H1 (cell line): ENCODE results near the gene APOC4. TPM values are rescaled to one million over a fixed set of nuclear protein-coding genes. Genes with fewer than 3 reads are reported as not detected.

ENCODE experiments used
- CTCF ChIA-PET: fragments of 300-600 bp; sonication (Branson Sonifier 250); formaldehyde crosslinking; loops from one replicate; lab custom pipeline; 2021; ENCODE audit not compliant: partially characterized antibody; lab: Charles Lee
- POLR2A ChIA-PET: fragments of 300-600 bp; sonication (Branson Sonifier 250); formaldehyde crosslinking; loops from one replicate; lab custom pipeline; 2021; ENCODE audit warnings: inconsistent platforms; ENCODE audit not compliant: partially characterized antibody; lab: Charles Lee
- DNase-seq, 2 experiments: peaks; one replicate each; pipeline versions ENCODE4 v3.0.0 to v3.0.0-alpha.2; 2010 to 2022; ENCODE audit warnings: low spot score in 2 of 2, low read depth in 1 of 2, mixed read lengths in 1 of 2
- FAIRE-seq: peaks from 2 replicates; lab custom pipeline; 2011; peaks lifted over from hg19 to GRCh38; lab: Jason Lieb, UNC
- H2AFZ ChIP-seq: 2 replicates; pipeline ENCODE4 v1.8.1; 2012; ENCODE audit warnings: low read length, inconsistent platforms
- H2AK5ac ChIP-seq: 2 replicates; pipeline ENCODE4 v1.6.1; 2013; ENCODE audit warnings: low read depth, low read length
- H2BK120ac ChIP-seq: replicated peaks from 2 replicates; pipeline ENCODE3; 2013; ENCODE audit warnings: low read depth, low read length, inconsistent platforms
- H2BK12ac ChIP-seq: 2 replicates; pipeline ENCODE4 v1.6.1; 2013; ENCODE audit warnings: low read depth, low read length
- H2BK15ac ChIP-seq: 2 replicates; pipeline ENCODE4 v1.6.1; 2013; ENCODE audit warnings: low read length
- H2BK20ac ChIP-seq: 2 replicates; pipeline ENCODE4 v1.6.1; 2013; ENCODE audit warnings: low read length
- H2BK5ac ChIP-seq: 2 replicates; pipeline ENCODE4 v1.6.1; 2013; ENCODE audit warnings: low read depth, low read length
- H3K14ac ChIP-seq: 2 replicates; pipeline ENCODE4 v1.6.1; 2013; ENCODE audit warnings: inconsistent platforms; ENCODE audit not compliant: insufficient read length
- H3K18ac ChIP-seq: 2 replicates; pipeline ENCODE4 v1.6.1; 2013; ENCODE audit warnings: low read length; ENCODE audit errors: extremely low read depth
- H3K23ac ChIP-seq: 2 replicates; pipeline ENCODE4 v1.6.1; 2013; ENCODE audit warnings: inconsistent platforms; ENCODE audit not compliant: insufficient read length
- H3K23me2 ChIP-seq: 2 replicates; pipeline ENCODE4 v1.6.1; 2013; ENCODE audit warnings: low read depth, low read length
- H3K27ac ChIP-seq: 2 replicates; pipeline ENCODE4 v1.6.1; 2011; ENCODE audit warnings: low read depth, low read length, inconsistent platforms
- H3K27me3 ChIP-seq, 4 experiments: replicated peaks in 1 of 4; 1 replicate in 1 of 4; 2 replicates in 3 of 4; pipeline versions ENCODE4 v1.6.1 to v1.8.1; 2011 to 2013; ENCODE audit warnings: low read length in 3 of 4, mild to moderate bottlenecking in 3 of 4, inconsistent platforms in 2 of 4, mixed read lengths in 2 of 4, moderate library complexity in 1 of 4; ENCODE audit not compliant: control insufficient read depth in 3 of 4, insufficient read depth in 3 of 4; ENCODE audit errors: extremely low read depth in 1 of 4
- H3K36me3 ChIP-seq, 4 experiments: 2 replicates each; pipeline versions ENCODE4 v1.6.1 to v1.8.1; 2011 to 2013; ENCODE audit warnings: mild to moderate bottlenecking in 4 of 4, low read length in 3 of 4, moderate library complexity in 2 of 4, control low read depth in 1 of 4, inconsistent platforms in 1 of 4; ENCODE audit not compliant: insufficient read depth in 4 of 4, control insufficient read depth in 2 of 4
- H3K4ac ChIP-seq: replicated peaks from 2 replicates; pipeline ENCODE3; 2013; ENCODE audit warnings: low read length, low read depth, mixed read lengths, inconsistent platforms; ENCODE audit not compliant: insufficient read length
- H3K4me1 ChIP-seq, 4 experiments: replicated peaks in 1 of 4; 1 replicate in 1 of 4; 2 replicates in 3 of 4; pipeline versions ENCODE4 v1.6.1 to v1.8.1; 2011 to 2013; ENCODE audit warnings: low read length in 3 of 4, inconsistent platforms in 2 of 4, mixed read lengths in 1 of 4; ENCODE audit not compliant: insufficient read depth in 4 of 4, control insufficient read depth in 3 of 4
- H3K4me2 ChIP-seq, 2 experiments: 2 replicates each; pipeline versions ENCODE4 v1.6.1 to v1.8.1; 2011 to 2013; ENCODE audit warnings: low read depth in 2 of 2, low read length in 2 of 2, control low read depth in 1 of 2, inconsistent platforms in 1 of 2, mild to moderate bottlenecking in 1 of 2; ENCODE audit not compliant: insufficient read depth in 1 of 2
- H3K4me3 ChIP-seq, 4 experiments: fragments of 200-600, 300-600 bp in 1 of 4; sonication (generic), shearing (Covaris generic), sonication (Bioruptor Twin) in 1 of 4; 2 replicates each; pipeline versions ENCODE4 v1.5.1 to v1.8.1; 2011 to 2016; ENCODE audit warnings: low read length in 4 of 4, low read depth in 3 of 4, control low read depth in 2 of 4, inconsistent platforms in 2 of 4, mild to moderate bottlenecking in 2 of 4, mixed read lengths in 1 of 4, moderate library complexity in 1 of 4; ENCODE audit not compliant: insufficient read depth in 2 of 4; ENCODE audit errors: extremely low read depth in 1 of 4
- H3K56ac ChIP-seq: replicated peaks from 2 replicates; pipeline ENCODE3; 2013; ENCODE audit warnings: low read depth, mild to moderate bottlenecking, mixed read lengths, low read length, inconsistent platforms; ENCODE audit not compliant: insufficient read length
- H3K79me1 ChIP-seq: 2 replicates; pipeline ENCODE4 v1.6.1; 2013; ENCODE audit warnings: low read depth, low read length, control low read depth
- H3K79me2 ChIP-seq, 2 experiments: 2 replicates each; pipeline versions ENCODE4 v1.6.1 to v1.8.1; 2012 to 2013; ENCODE audit warnings: low read length in 2 of 2, mild to moderate bottlenecking in 2 of 2, inconsistent platforms in 1 of 2; ENCODE audit not compliant: insufficient read depth in 2 of 2, control insufficient read depth in 1 of 2
- H3K9ac ChIP-seq, 4 experiments: replicated peaks in 1 of 4; 1 replicate in 1 of 4; 2 replicates in 3 of 4; pipeline versions ENCODE4 v1.6.1 to v1.8.1; 2011 to 2013; ENCODE audit warnings: low read depth in 3 of 4, low read length in 3 of 4, control low read depth in 2 of 4, mild to moderate bottlenecking in 2 of 4, moderate library complexity in 2 of 4, inconsistent platforms in 1 of 4; ENCODE audit errors: extremely low read depth in 1 of 4
- H3K9me3 ChIP-seq, 2 experiments: 2 replicates each; pipeline versions ENCODE4 v1.6.1 to v1.8.1; 2012 to 2013; ENCODE audit warnings: mild to moderate bottlenecking in 2 of 2, moderate library complexity in 2 of 2, control low read depth in 1 of 2, inconsistent platforms in 1 of 2, low read depth in 1 of 2, low read length in 1 of 2, mixed read lengths in 1 of 2; ENCODE audit not compliant: insufficient read depth in 2 of 2
- H4K20me1 ChIP-seq, 2 experiments: replicated peaks in 1 of 2; 2 replicates each; pipeline versions ENCODE3 to v1.8.1; 2011 to 2013; ENCODE audit warnings: inconsistent platforms in 2 of 2, low read length in 2 of 2, mild to moderate bottlenecking in 1 of 2; ENCODE audit not compliant: insufficient read depth in 2 of 2, control insufficient read depth in 1 of 2
- H4K5ac ChIP-seq: 2 replicates; pipeline ENCODE4 v1.6.1; 2013; ENCODE audit warnings: low read length, low read depth, mixed read lengths, inconsistent platforms; ENCODE audit not compliant: insufficient read length
- H4K8ac ChIP-seq: 2 replicates; pipeline ENCODE4 v1.8.0; 2013; ENCODE audit warnings: mild to moderate bottlenecking, moderate library complexity, low read length, inconsistent platforms; ENCODE audit not compliant: insufficient read depth; ENCODE audit errors: extremely low read depth
- H4K91ac ChIP-seq: replicated peaks from 2 replicates; pipeline ENCODE3; 2013; ENCODE audit warnings: low read length, mixed read lengths, inconsistent platforms; ENCODE audit not compliant: insufficient read length
- CEBPB ChIP-seq: IDR thresholded peaks from 2 replicates; pipeline ENCODE4 v1.6.1; 2012; ENCODE audit warnings: low read depth, low read length
- FOSL1 ChIP-seq: IDR thresholded peaks from 2 replicates; pipeline ENCODE4 v1.6.1; 2011; ENCODE audit warnings: mild to moderate bottlenecking, low read depth, low read length, moderate library complexity; ENCODE audit not compliant: insufficient read depth
- JUN ChIP-seq: IDR thresholded peaks from 2 replicates; pipeline ENCODE4 v1.6.1; 2011; ENCODE audit warnings: low read depth, mild to moderate bottlenecking, improper control_type of control experiment, low read length
- KDM4A ChIP-seq: IDR thresholded peaks from one replicate; pipeline ENCODE4 v1.7.1; 2012; ENCODE audit warnings: low read depth, mild to moderate bottlenecking, moderate library complexity, low read length, inconsistent platforms; ENCODE audit not compliant: severe bottlenecking
- KDM5A ChIP-seq: fragments of 200-600 bp; IDR thresholded peaks from 2 replicates; pipeline ENCODE4 v1.7.1; 2012; ENCODE audit warnings: mild to moderate bottlenecking, low read length, inconsistent platforms, mixed read lengths
- MAFK ChIP-seq: IDR thresholded peaks from 2 replicates; pipeline ENCODE4 v1.6.1; 2012; ENCODE audit warnings: low read depth, mild to moderate bottlenecking, improper control_type of control experiment, low read length
- TCF12 ChIP-seq: IDR thresholded peaks from 2 replicates; pipeline ENCODE4 v1.6.1; 2011; ENCODE audit warnings: low read depth, mild to moderate bottlenecking, low read length
- WGBS, 2 experiments: shearing (Covaris generic) in 1 of 2; methylation state at CpG; one replicate each; pipeline versions ENCODE4 v1.1.6 to v1.1.7; 2013 to 2015; ENCODE audit warnings: low lambda C conversion rate in 2 of 2, mixed read lengths in 2 of 2, inconsistent platforms in 1 of 2, low coverage in 1 of 2, missing lambda C conversion rate in 1 of 2; ENCODE audit not compliant: insufficient replicate concordance in 2 of 2, insufficient coverage in 1 of 2, insufficient read length in 1 of 2; ENCODE audit errors: extremely low coverage in 1 of 2, missing lambda C conversion rate in 1 of 2; 5-methylcytosine and 5-hydroxymethylcytosine counted together
- polyA plus RNA-seq, 7 experiments: library from polyadenylated mRNA; depleted of rRNA in 3 of 7; stranded (reverse) in 5 of 7; unstranded in 2 of 7; fragments of >200 nt in 5 of 7; fragments of 200-250 nt in 2 of 7; gene quantifications; 1 replicate in 5 of 7; 2 replicates in 1 of 7; 4 replicates in 1 of 7; pipeline versions ENCODE4 v1.2.1 to v1.2.3, GENCODE V29; 2011 to 2013; ENCODE audit warnings: missing spikeins in 2 of 7, mixed read lengths in 2 of 7
- total RNA-seq: library from RNA; stranded (reverse); fragmentation: NEBNext Ultra II Directional; extraction: Animal tissue kit (Norgen Biotek cat#: 25700); gene quantifications from 2 replicates; pipeline ENCODE4 v1.2.1, GENCODE V29; 2021
- TF ChIP-seq, protein P1 (sequence below): IDR thresholded peaks from 2 replicates; pipeline ENCODE4 v1.6.1; 2011; ENCODE audit warnings: low read length, improper control_type of control experiment
- TF ChIP-seq, protein P2 (sequence below): IDR thresholded peaks from 2 replicates; pipeline ENCODE4 v1.6.1; 2011; ENCODE audit warnings: low read depth, mild to moderate bottlenecking, low read length; ENCODE audit not compliant: insufficient read depth
- TF ChIP-seq, protein P3 (sequence below), 3 experiments: IDR thresholded peaks; 1 replicate in 2 of 3; 2 replicates in 1 of 3; pipeline versions ENCODE4 v1.5.1 to v1.6.1; 2011; ENCODE audit warnings: low read length in 3 of 3, mild to moderate bottlenecking in 3 of 3, inconsistent platforms in 2 of 3, low read depth in 1 of 3, moderate library complexity in 1 of 3; ENCODE audit not compliant: insufficient read depth in 1 of 3; ENCODE audit errors: control extremely low read depth in 1 of 3

Gene APOC4
- total and polyA plus RNA-seq, 2 of the 8 experiments (the other 6 are each of a cell fraction or from before 2014, with no cell fraction given), result not detected

DNA sequence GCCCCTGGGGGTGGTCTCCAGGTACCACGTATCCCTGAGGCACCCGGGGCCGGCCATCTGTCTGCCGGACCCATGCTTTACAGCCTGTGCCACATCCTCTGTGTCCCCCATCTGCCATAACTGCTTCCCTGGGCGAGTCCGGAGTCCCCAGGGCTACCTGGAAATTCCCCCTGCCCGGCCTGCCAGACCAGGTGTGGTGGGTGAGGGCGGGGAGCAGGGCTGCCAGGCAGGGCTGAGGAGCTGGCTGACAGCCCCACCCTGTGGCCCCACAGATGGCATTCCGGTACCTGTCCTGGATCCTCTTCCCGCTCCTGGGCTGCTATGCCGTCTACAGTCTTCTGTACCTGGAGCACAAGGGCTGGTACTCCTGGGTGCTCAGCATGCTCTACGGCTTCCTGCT, 48.9 kb downstream of the APOC4 start:
- H3K4ac ChIP-seq, result no peak overlapping the region
- no peak overlapping the region for H4K5ac ChIP-seq
- no peak overlapping the region for H3K18ac ChIP-seq
- no peak overlapping the region for H3K27ac ChIP-seq
- no peaks in the 10 kb centered on the region for H3K9me3 ChIP-seq
- no peak overlapping the region for H3K23ac ChIP-seq
- no peak overlapping the region for H3K4me3 ChIP-seq
- ChIA-PET CTCF (interaction anchor here (1.2 to 4.6 kb wide), 5 partner anchors 9 to 67 kb away, joined by 4 to 34 read pairs (median 18); partner anchors contain the start of gene RELB), POLR2A (interaction anchor here (1.3 kb wide), 1 partner anchor 101 kb away, joined by 4 read pairs; no protein-coding TSS in a partner anchor)
- no peak overlapping the region for H3K14ac ChIP-seq
- no peak for DNase-seq
- peaks cover 2 to 6% of the 10 kb centered on the region in 2 experiments for H4K20me1 ChIP-seq
- H3K4me1 ChIP-seq, result no peaks in the 10 kb centered on the region
- H2BK5ac ChIP-seq, result no peak overlapping the region
- no peak overlapping the region for H2BK120ac ChIP-seq
- H4K91ac ChIP-seq, result no peak overlapping the region
- H2BK12ac ChIP-seq, result no peak overlapping the region
- H2AFZ ChIP-seq, result no peak overlapping the region
- H3K23me2 ChIP-seq, result no peaks in the 10 kb centered on the region
- no peak overlapping the region for H2AK5ac ChIP-seq
- peaks cover 0 to 30% (median 3%) of the 10 kb centered on the region in 4 experiments; a peak in 5 of 8 replicates for H3K36me3 ChIP-seq
- no peak overlapping the region for H2BK15ac ChIP-seq
- FAIRE-seq, result no peak
- no peak overlapping the region for H2BK20ac ChIP-seq
- no peak overlapping the region for H3K4me2 ChIP-seq
- no peaks in the 10 kb centered on the region for H3K79me2 ChIP-seq
- H3K27me3 ChIP-seq, result no peaks in the 10 kb centered on the region
- no peak overlapping the region; the same call in 1 of the 2 replicates for H4K8ac ChIP-seq
- no peak overlapping the region for H3K56ac ChIP-seq
- no peaks in the 10 kb centered on the region; the same call in 1 of the 2 replicates for H3K79me1 ChIP-seq
- no peak overlapping the region for H3K9ac ChIP-seq
- WGBS, 2 experiments, result 90% methylated on average over 12 of the region's 12 CpGs; no CpG with 5 or more reads in 1 of the 2 experiments
- TF ChIP-seq, protein P1, sequence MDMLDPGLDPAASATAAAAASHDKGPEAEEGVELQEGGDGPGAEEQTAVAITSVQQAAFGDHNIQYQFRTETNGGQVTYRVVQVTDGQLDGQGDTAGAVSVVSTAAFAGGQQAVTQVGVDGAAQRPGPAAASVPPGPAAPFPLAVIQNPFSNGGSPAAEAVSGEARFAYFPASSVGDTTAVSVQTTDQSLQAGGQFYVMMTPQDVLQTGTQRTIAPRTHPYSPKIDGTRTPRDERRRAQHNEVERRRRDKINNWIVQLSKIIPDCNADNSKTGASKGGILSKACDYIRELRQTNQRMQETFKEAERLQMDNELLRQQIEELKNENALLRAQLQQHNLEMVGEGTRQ, result no peak
- TF ChIP-seq, protein P2, sequence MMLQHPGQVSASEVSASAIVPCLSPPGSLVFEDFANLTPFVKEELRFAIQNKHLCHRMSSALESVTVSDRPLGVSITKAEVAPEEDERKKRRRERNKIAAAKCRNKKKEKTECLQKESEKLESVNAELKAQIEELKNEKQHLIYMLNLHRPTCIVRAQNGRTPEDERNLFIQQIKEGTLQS, result no peak
- TF ChIP-seq TCF12, result no peak
- no peak for TF ChIP-seq JUN
- TF ChIP-seq, protein P3, sequence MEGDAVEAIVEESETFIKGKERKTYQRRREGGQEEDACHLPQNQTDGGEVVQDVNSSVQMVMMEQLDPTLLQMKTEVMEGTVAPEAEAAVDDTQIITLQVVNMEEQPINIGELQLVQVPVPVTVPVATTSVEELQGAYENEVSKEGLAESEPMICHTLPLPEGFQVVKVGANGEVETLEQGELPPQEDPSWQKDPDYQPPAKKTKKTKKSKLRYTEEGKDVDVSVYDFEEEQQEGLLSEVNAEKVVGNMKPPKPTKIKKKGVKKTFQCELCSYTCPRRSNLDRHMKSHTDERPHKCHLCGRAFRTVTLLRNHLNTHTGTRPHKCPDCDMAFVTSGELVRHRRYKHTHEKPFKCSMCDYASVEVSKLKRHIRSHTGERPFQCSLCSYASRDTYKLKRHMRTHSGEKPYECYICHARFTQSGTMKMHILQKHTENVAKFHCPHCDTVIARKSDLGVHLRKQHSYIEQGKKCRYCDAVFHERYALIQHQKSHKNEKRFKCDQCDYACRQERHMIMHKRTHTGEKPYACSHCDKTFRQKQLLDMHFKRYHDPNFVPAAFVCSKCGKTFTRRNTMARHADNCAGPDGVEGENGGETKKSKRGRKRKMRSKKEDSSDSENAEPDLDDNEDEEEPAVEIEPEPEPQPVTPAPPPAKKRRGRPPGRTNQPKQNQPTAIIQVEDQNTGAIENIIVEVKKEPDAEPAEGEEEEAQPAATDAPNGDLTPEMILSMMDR (IDR thresholded peaks at IDR 0.05; ENCODE audit: control extremely low read depth in 1 of 3, insufficient read depth in 1 of 3, low read depth in 1 of 3, low read length in 3 of 3), result no peak
- no peak for TF ChIP-seq CEBPB
- no peak for TF ChIP-seq KDM4A
- no peak for TF ChIP-seq FOSL1
- TF ChIP-seq MAFK, result no peak
- TF ChIP-seq KDM5A, result no peak
